HG03442 (cell line): Measurements from ENCODE around the gene SCN4A.
"Not testable (repeated sequence)": the region's sequence is repeated elsewhere in the genome, so short reads cannot be mapped to it uniquely, and the experiment has no call there.

Source experiments
- ATAC-seq: cut with Tn5 transposase; IDR thresholded peaks from one replicate; pipeline ENCODE4 v1.9.1; 2021; ENCODE audit warnings: mild to moderate bottlenecking, moderate library complexity; ENCODE audit not compliant: unreplicated experiment

The SCN4A gene

GRCh38 chr17:63986821-63987220, 14.1 kb upstream of the SCN4A start:
- ATAC-seq: no peak

GRCh38 chr17:63985387-63986140, 12.8 kb upstream of the SCN4A start:
- no peak for ATAC-seq

GRCh38 chr17:63984651-63985386, 12.1 kb upstream of the SCN4A start:
- no peak for ATAC-seq

- no peak for ATAC-seq
Observed at GRCh38 chr17:63984236-63984635, 11.5 kb upstream of the SCN4A start.

GRCh38 chr17:63983320-63983719, 10.6 kb upstream of the SCN4A start:
- ATAC-seq: no peak

GRCh38 chr17:63982641-63983040, 9.9 kb upstream of the SCN4A start:
- ATAC-seq: not testable (repeated sequence)

GRCh38 chr17:63978272-63979200, 5.8 kb upstream of the SCN4A start:
- no peak for ATAC-seq

- ATAC-seq: no peak
Observed at GRCh38 chr17:63976702-63977101, 4.0 kb upstream of the SCN4A start.

GRCh38 chr17:63975541-63976092, 2.9 kb upstream of the SCN4A start:
- ATAC-seq: no peak

- no peak for ATAC-seq
Observed at GRCh38 chr17:63974594-63975192, 2.0 kb upstream of the SCN4A start.

GRCh38 chr17:63973930-63974593, 1.3 kb upstream of the SCN4A start:
- no peak for ATAC-seq

GRCh38 chr17:63973247-63973646, 529 bp upstream of the SCN4A start:
- ATAC-seq: no peak

GRCh38 chr17:63969278-63969677, 3.4 kb downstream of the SCN4A start:
- ATAC-seq: no peak

GRCh38 chr17:63967953-63968352, 4.8 kb downstream of the SCN4A start:
- no peak for ATAC-seq

- no peak for ATAC-seq
Observed at GRCh38 chr17:63966646-63967264, 6.0 kb downstream of the SCN4A start.

- no peak for ATAC-seq
Observed at GRCh38 chr17:63963123-63963522, 9.6 kb downstream of the SCN4A start.

- ATAC-seq: no peak
Observed at GRCh38 chr17:63962298-63962744, 10.4 kb downstream of the SCN4A start.

GRCh38 chr17:63961355-63962212, 11.1 kb downstream of the SCN4A start:
- ATAC-seq: no peak

- ATAC-seq: no peak
Observed at GRCh38 chr17:63960430-63960829, 12.3 kb downstream of the SCN4A start.
